H1 (cell line): ENCODE measurements around the gene DGKD. TPM values are rescaled to one million over a fixed set of nuclear protein-coding genes. Genes with fewer than 3 reads are reported as not detected.
"Not testable (repeated sequence)": the region's sequence is repeated elsewhere in the genome, so short reads cannot be mapped to it uniquely, and the experiment has no call there.

ENCODE experiments used
- CTCF ChIA-PET: fragments of 300-600 bp; sonication (Branson Sonifier 250); formaldehyde crosslinking; loops from one replicate; lab custom pipeline; 2021; ENCODE audit not compliant: partially characterized antibody; lab: Charles Lee
- POLR2A ChIA-PET: fragments of 300-600 bp; sonication (Branson Sonifier 250); formaldehyde crosslinking; loops from one replicate; lab custom pipeline; 2021; ENCODE audit warnings: inconsistent platforms; ENCODE audit not compliant: partially characterized antibody; lab: Charles Lee
- DNase-seq, 2 experiments: peaks; one replicate each; pipeline versions ENCODE4 v3.0.0 to v3.0.0-alpha.2; 2010 to 2022; ENCODE audit warnings: low spot score in 2 of 2, low read depth in 1 of 2, mixed read lengths in 1 of 2
- FAIRE-seq: peaks from 2 replicates; lab custom pipeline; 2011; peaks lifted over from hg19 to GRCh38; lab: Jason Lieb, UNC
- H2AFZ ChIP-seq: 2 replicates; pipeline ENCODE4 v1.8.1; 2012; ENCODE audit warnings: low read length, inconsistent platforms
- H2AK5ac ChIP-seq: 2 replicates; pipeline ENCODE4 v1.6.1; 2013; ENCODE audit warnings: low read depth, low read length
- H2BK120ac ChIP-seq: replicated peaks from 2 replicates; pipeline ENCODE3; 2013; ENCODE audit warnings: low read depth, low read length, inconsistent platforms
- H2BK12ac ChIP-seq: 2 replicates; pipeline ENCODE4 v1.6.1; 2013; ENCODE audit warnings: low read depth, low read length
- H2BK15ac ChIP-seq: 2 replicates; pipeline ENCODE4 v1.6.1; 2013; ENCODE audit warnings: low read length
- H2BK20ac ChIP-seq: 2 replicates; pipeline ENCODE4 v1.6.1; 2013; ENCODE audit warnings: low read length
- H2BK5ac ChIP-seq: 2 replicates; pipeline ENCODE4 v1.6.1; 2013; ENCODE audit warnings: low read depth, low read length
- H3K14ac ChIP-seq: 2 replicates; pipeline ENCODE4 v1.6.1; 2013; ENCODE audit warnings: inconsistent platforms; ENCODE audit not compliant: insufficient read length
- H3K18ac ChIP-seq: 2 replicates; pipeline ENCODE4 v1.6.1; 2013; ENCODE audit warnings: low read length; ENCODE audit errors: extremely low read depth
- H3K23ac ChIP-seq: 2 replicates; pipeline ENCODE4 v1.6.1; 2013; ENCODE audit warnings: inconsistent platforms; ENCODE audit not compliant: insufficient read length
- H3K23me2 ChIP-seq: 2 replicates; pipeline ENCODE4 v1.6.1; 2013; ENCODE audit warnings: low read depth, low read length
- H3K27ac ChIP-seq: 2 replicates; pipeline ENCODE4 v1.6.1; 2011; ENCODE audit warnings: low read depth, low read length, inconsistent platforms
- H3K27me3 ChIP-seq, 4 experiments: replicated peaks in 1 of 4; 1 replicate in 1 of 4; 2 replicates in 3 of 4; pipeline versions ENCODE4 v1.6.1 to v1.8.1; 2011 to 2013; ENCODE audit warnings: low read length in 3 of 4, mild to moderate bottlenecking in 3 of 4, inconsistent platforms in 2 of 4, mixed read lengths in 2 of 4, moderate library complexity in 1 of 4; ENCODE audit not compliant: control insufficient read depth in 3 of 4, insufficient read depth in 3 of 4; ENCODE audit errors: extremely low read depth in 1 of 4
- H3K36me3 ChIP-seq, 4 experiments: 2 replicates each; pipeline versions ENCODE4 v1.6.1 to v1.8.1; 2011 to 2013; ENCODE audit warnings: mild to moderate bottlenecking in 4 of 4, low read length in 3 of 4, moderate library complexity in 2 of 4, control low read depth in 1 of 4, inconsistent platforms in 1 of 4; ENCODE audit not compliant: insufficient read depth in 4 of 4, control insufficient read depth in 2 of 4
- H3K4ac ChIP-seq: replicated peaks from 2 replicates; pipeline ENCODE3; 2013; ENCODE audit warnings: low read length, low read depth, mixed read lengths, inconsistent platforms; ENCODE audit not compliant: insufficient read length
- H3K4me1 ChIP-seq, 4 experiments: replicated peaks in 1 of 4; 1 replicate in 1 of 4; 2 replicates in 3 of 4; pipeline versions ENCODE4 v1.6.1 to v1.8.1; 2011 to 2013; ENCODE audit warnings: low read length in 3 of 4, inconsistent platforms in 2 of 4, mixed read lengths in 1 of 4; ENCODE audit not compliant: insufficient read depth in 4 of 4, control insufficient read depth in 3 of 4
- H3K4me2 ChIP-seq, 2 experiments: 2 replicates each; pipeline versions ENCODE4 v1.6.1 to v1.8.1; 2011 to 2013; ENCODE audit warnings: low read depth in 2 of 2, low read length in 2 of 2, control low read depth in 1 of 2, inconsistent platforms in 1 of 2, mild to moderate bottlenecking in 1 of 2; ENCODE audit not compliant: insufficient read depth in 1 of 2
- H3K4me3 ChIP-seq, 4 experiments: fragments of 200-600, 300-600 bp in 1 of 4; sonication (generic), shearing (Covaris generic), sonication (Bioruptor Twin) in 1 of 4; 2 replicates each; pipeline versions ENCODE4 v1.5.1 to v1.8.1; 2011 to 2016; ENCODE audit warnings: low read length in 4 of 4, low read depth in 3 of 4, control low read depth in 2 of 4, inconsistent platforms in 2 of 4, mild to moderate bottlenecking in 2 of 4, mixed read lengths in 1 of 4, moderate library complexity in 1 of 4; ENCODE audit not compliant: insufficient read depth in 2 of 4; ENCODE audit errors: extremely low read depth in 1 of 4
- H3K56ac ChIP-seq: replicated peaks from 2 replicates; pipeline ENCODE3; 2013; ENCODE audit warnings: low read depth, mild to moderate bottlenecking, mixed read lengths, low read length, inconsistent platforms; ENCODE audit not compliant: insufficient read length
- H3K79me1 ChIP-seq: 2 replicates; pipeline ENCODE4 v1.6.1; 2013; ENCODE audit warnings: low read depth, low read length, control low read depth
- H3K79me2 ChIP-seq, 2 experiments: 2 replicates each; pipeline versions ENCODE4 v1.6.1 to v1.8.1; 2012 to 2013; ENCODE audit warnings: low read length in 2 of 2, mild to moderate bottlenecking in 2 of 2, inconsistent platforms in 1 of 2; ENCODE audit not compliant: insufficient read depth in 2 of 2, control insufficient read depth in 1 of 2
- H3K9ac ChIP-seq, 4 experiments: replicated peaks in 1 of 4; 1 replicate in 1 of 4; 2 replicates in 3 of 4; pipeline versions ENCODE4 v1.6.1 to v1.8.1; 2011 to 2013; ENCODE audit warnings: low read depth in 3 of 4, low read length in 3 of 4, control low read depth in 2 of 4, mild to moderate bottlenecking in 2 of 4, moderate library complexity in 2 of 4, inconsistent platforms in 1 of 4; ENCODE audit errors: extremely low read depth in 1 of 4
- H3K9me3 ChIP-seq, 2 experiments: 2 replicates each; pipeline versions ENCODE4 v1.6.1 to v1.8.1; 2012 to 2013; ENCODE audit warnings: mild to moderate bottlenecking in 2 of 2, moderate library complexity in 2 of 2, control low read depth in 1 of 2, inconsistent platforms in 1 of 2, low read depth in 1 of 2, low read length in 1 of 2, mixed read lengths in 1 of 2; ENCODE audit not compliant: insufficient read depth in 2 of 2
- H4K20me1 ChIP-seq, 2 experiments: replicated peaks in 1 of 2; 2 replicates each; pipeline versions ENCODE3 to v1.8.1; 2011 to 2013; ENCODE audit warnings: inconsistent platforms in 2 of 2, low read length in 2 of 2, mild to moderate bottlenecking in 1 of 2; ENCODE audit not compliant: insufficient read depth in 2 of 2, control insufficient read depth in 1 of 2
- H4K5ac ChIP-seq: 2 replicates; pipeline ENCODE4 v1.6.1; 2013; ENCODE audit warnings: low read length, low read depth, mixed read lengths, inconsistent platforms; ENCODE audit not compliant: insufficient read length
- H4K8ac ChIP-seq: 2 replicates; pipeline ENCODE4 v1.8.0; 2013; ENCODE audit warnings: mild to moderate bottlenecking, moderate library complexity, low read length, inconsistent platforms; ENCODE audit not compliant: insufficient read depth; ENCODE audit errors: extremely low read depth
- H4K91ac ChIP-seq: replicated peaks from 2 replicates; pipeline ENCODE3; 2013; ENCODE audit warnings: low read length, mixed read lengths, inconsistent platforms; ENCODE audit not compliant: insufficient read length
- WGBS, 2 experiments: shearing (Covaris generic) in 1 of 2; methylation state at CpG; one replicate each; pipeline versions ENCODE4 v1.1.6 to v1.1.7; 2013 to 2015; ENCODE audit warnings: low lambda C conversion rate in 2 of 2, mixed read lengths in 2 of 2, inconsistent platforms in 1 of 2, low coverage in 1 of 2, missing lambda C conversion rate in 1 of 2; ENCODE audit not compliant: insufficient replicate concordance in 2 of 2, insufficient coverage in 1 of 2, insufficient read length in 1 of 2; ENCODE audit errors: extremely low coverage in 1 of 2, missing lambda C conversion rate in 1 of 2; 5-methylcytosine and 5-hydroxymethylcytosine counted together
- polyA plus RNA-seq, 7 experiments: library from polyadenylated mRNA; depleted of rRNA in 3 of 7; stranded (reverse) in 5 of 7; unstranded in 2 of 7; fragments of >200 nt in 5 of 7; fragments of 200-250 nt in 2 of 7; gene quantifications; 1 replicate in 5 of 7; 2 replicates in 1 of 7; 4 replicates in 1 of 7; pipeline versions ENCODE4 v1.2.1 to v1.2.3, GENCODE V29; 2011 to 2013; ENCODE audit warnings: missing spikeins in 2 of 7, mixed read lengths in 2 of 7
- total RNA-seq: library from RNA; stranded (reverse); fragmentation: NEBNext Ultra II Directional; extraction: Animal tissue kit (Norgen Biotek cat#: 25700); gene quantifications from 2 replicates; pipeline ENCODE4 v1.2.1, GENCODE V29; 2021

DGKD gene
- total and polyA plus RNA-seq, 2 of the 8 experiments (the other 6 are each of a cell fraction or from before 2014, with no cell fraction given), result 7.7 to 30.9 TPM

GRCh38 chr2:233336091-233336490 is 18.2 kb upstream of the DGKD start:
- not testable (repeated sequence) for H4K91ac ChIP-seq, H3K9ac ChIP-seq, H3K27ac ChIP-seq, H3K4me3 ChIP-seq, H3K4ac ChIP-seq, H3K18ac ChIP-seq, H2BK12ac ChIP-seq, H3K9me3 ChIP-seq, H3K14ac ChIP-seq, H3K36me3 ChIP-seq, H3K79me2 ChIP-seq, H3K4me1 ChIP-seq, H2AK5ac ChIP-seq, H3K56ac ChIP-seq, H3K23ac ChIP-seq, H3K4me2 ChIP-seq, FAIRE-seq, H3K79me1 ChIP-seq, H2AFZ ChIP-seq, DNase-seq, H2BK5ac ChIP-seq, H2BK120ac ChIP-seq, H4K20me1 ChIP-seq, H2BK20ac ChIP-seq, H3K23me2 ChIP-seq, H2BK15ac ChIP-seq, H4K8ac ChIP-seq, H4K5ac ChIP-seq
- peaks cover 0 to 34% (median 17%) of the 10 kb centered on the region in 4 experiments; a peak in 5 of 7 replicates for H3K27me3 ChIP-seq
- 95% methylated on average over 13 of the region's 13 CpGs; no CpG with 5 or more reads in 1 of the 2 experiments for WGBS, 2 experiments
- CTCF ChIA-PET, result interaction anchor here (0.6 to 2.1 kb wide), 2 partner anchors 10 to 36 kb away, joined by 4 to 8 read pairs; no protein-coding TSS in a partner anchor
- POLR2A ChIA-PET, result interaction anchor here (0.6 kb wide), 1 partner anchor 148 kb away, joined by 3 read pairs; no protein-coding TSS in a partner anchor
